ENCODE results near the gene ARHGAP15.

GRCh38 chr2:143361346-143361745 lies 232.1 kb downstream of the ARHGAP15 start:
- TF ChIP-seq CTCF (IDR thresholded peaks at IDR 0.05) (no peak), POLR2AphosphoS5 (IDR thresholded peaks at IDR 0.05; ENCODE audit: insufficient read depth in 1 of 2, low read depth in 1 of 2) (no peak), POLR2A (IDR thresholded peaks at IDR 0.05) (no peak)

Measured in vagina (tissue), 2 donors.